Vagina (tissue), 2 donors: Measurements from ENCODE around the gene ADAM15. TPM values are rescaled to one million over a fixed set of nuclear protein-coding genes. Genes with fewer than 3 reads are reported as not detected.

Source experiments
- DNase-seq, 2 donors: peaks; one replicate each; pipeline ENCODE4 v3.0.0-alpha.2; 2017; ENCODE audit errors: extremely low spot score in 2 of 2
- H3K27ac ChIP-seq: fragments of 200-600 bp; sonication (generic); one replicate; pipeline ENCODE4 v1.5.1; 2019
- H3K27me3 ChIP-seq: fragments of 200-600 bp; sonication (generic); one replicate; pipeline ENCODE4 v1.5.1; 2019
- H3K36me3 ChIP-seq, 2 donors: fragments of 200-600 bp; sonication (generic); one replicate each; pipeline ENCODE4 v1.5.1; 2017 to 2019
- H3K4me1 ChIP-seq: fragments of 200-600 bp; sonication (generic); one replicate; pipeline ENCODE4 v1.5.1; 2019
- H3K4me3 ChIP-seq, 2 donors: fragments of 200-600 bp; sonication (generic); 1 replicate in 1 of 2; 2 replicates in 1 of 2; pipeline ENCODE4 v1.5.1; 2016 to 2019
- H3K9me3 ChIP-seq: fragments of 200-600 bp; sonication (generic); one replicate; pipeline ENCODE4 v1.5.1; 2019
- CTCF ChIP-seq, 3 experiments: fragments of 450-650 bp in 2 of 3; fragments of 200-600 bp in 1 of 3; sonication (generic) in 1 of 3; IDR thresholded peaks; one replicate each; pipeline ENCODE4 v1.5.1; 2017 to 2019; ENCODE audit warnings: antibody characterized with exemption in 3 of 3, mild to moderate bottlenecking in 2 of 3, moderate library complexity in 2 of 3
- POLR2A ChIP-seq, 2 donors: fragments of 450-650 bp; IDR thresholded peaks; one replicate each; pipeline ENCODE4 v1.6.1; 2017; ENCODE audit warnings: antibody characterized with exemption in 2 of 2, mild to moderate bottlenecking in 2 of 2, moderate library complexity in 2 of 2
- POLR2AphosphoS5 ChIP-seq, 2 donors: sonication (generic); formaldehyde crosslinking; IDR thresholded peaks; one replicate each; pipeline ENCODE4 v1.9.0; 2017; ENCODE audit warnings: antibody characterized with exemption in 2 of 2, mild to moderate bottlenecking in 2 of 2, low read depth in 1 of 2; ENCODE audit not compliant: insufficient read depth in 1 of 2
- intact Hi-C: fragments of 100-400 bp; cut with DNase I; formaldehyde crosslinking; loops from one replicate; pipeline ENCODE4 v1.15.1; 2023
- total RNA-seq: library from RNA; depleted of rRNA; stranded (reverse); fragments of >200 nt; gene quantifications from one replicate; pipeline ENCODE4 v1.2.3, GENCODE V29; 2016

Gene ADAM15
- total RNA-seq, 1 donor from 2014 or later = 193 TPM

DNA sequence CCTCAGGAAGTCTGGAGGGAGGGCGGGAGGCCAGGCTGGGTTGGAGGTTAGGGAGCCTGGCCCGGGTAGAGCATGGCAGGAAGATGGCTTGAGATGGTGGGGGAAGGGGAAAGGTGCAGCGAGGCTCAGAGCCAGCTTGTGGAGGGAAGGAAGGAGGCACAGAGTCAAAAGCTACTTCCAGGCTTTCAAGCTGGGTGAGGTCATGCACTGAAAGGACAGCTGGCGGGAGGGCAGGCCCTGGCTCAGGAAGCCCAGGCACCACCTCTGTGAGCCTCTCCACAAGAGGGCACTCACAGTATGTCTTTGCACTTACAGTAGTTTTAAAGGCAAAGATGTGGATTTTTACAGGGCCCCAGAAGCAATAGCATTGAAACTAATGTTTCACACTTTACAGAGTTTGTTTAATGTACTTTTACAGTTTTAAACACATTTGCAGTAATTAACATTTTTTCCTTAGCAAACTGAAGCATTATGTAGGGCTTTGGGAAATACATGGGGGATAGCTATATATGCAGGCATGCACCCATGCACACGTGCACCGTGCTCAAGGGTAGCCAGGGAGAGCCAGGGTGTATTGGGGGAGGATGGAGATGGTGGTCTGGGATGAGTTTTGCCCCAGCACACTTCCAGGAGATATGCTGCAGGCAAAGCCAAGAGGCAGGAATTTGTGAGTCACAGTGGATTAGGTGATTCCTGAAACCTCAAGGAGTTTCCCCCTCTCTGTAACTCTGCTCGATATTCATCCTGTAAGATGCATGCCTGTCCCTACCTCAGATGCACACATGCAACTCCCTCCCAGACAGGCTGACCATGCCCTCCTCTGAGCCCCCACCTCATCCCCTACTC lies 6.1 kb upstream of the ADAM15 start:
- Histone ChIP-seq H3K9me3 (no peaks in the 10 kb centered on the region), H3K4me1 (peaks cover 25% of the 10 kb centered on the region), H3K27me3 (no peaks in the 10 kb centered on the region), H3K27ac (no peak overlapping the region), H3K4me3 (no peak overlapping the region), H3K36me3 (no peaks in the 10 kb centered on the region)
- TF ChIP-seq POLR2AphosphoS5 (IDR thresholded peaks at IDR 0.05; ENCODE audit: insufficient read depth in 1 of 2, low read depth in 1 of 2) = peak in 1 of 2 donors; percentile 72
- no peak for TF ChIP-seq POLR2A (IDR thresholded peaks at IDR 0.05)
- TF ChIP-seq CTCF (IDR thresholded peaks at IDR 0.05) = peak in 2 of 3 experiments; percentile 51 to 55
- DNase-seq = no peak
- intact Hi-C loops = loop anchor here (5.0 kb wide), 1 partner anchor 42 kb away; no protein-coding TSS in a partner anchor

- Histone ChIP-seq H3K27ac (no peak overlapping the region), H3K4me1 (peaks cover 53% of the 10 kb centered on the region), H3K27me3 (no peaks in the 10 kb centered on the region), H3K4me3 (no peak overlapping the region), H3K36me3 (peaks cover 0 to 2% of the 10 kb centered on the region in 2 donors), H3K9me3 (no peaks in the 10 kb centered on the region)
- DNase-seq = no peak
- intact Hi-C loops = loop anchor here (5.0 kb wide), 1 partner anchor 39 kb away; no protein-coding TSS in a partner anchor
- TF ChIP-seq POLR2A (IDR thresholded peaks at IDR 0.05) (no peak), POLR2AphosphoS5 (IDR thresholded peaks at IDR 0.05; ENCODE audit: insufficient read depth in 1 of 2, low read depth in 1 of 2) (no peak), CTCF (IDR thresholded peaks at IDR 0.05) (no peak)
Measured at GRCh38 chr1:155048449-155049334, 2.4 kb upstream of the ADAM15 start.

DNA sequence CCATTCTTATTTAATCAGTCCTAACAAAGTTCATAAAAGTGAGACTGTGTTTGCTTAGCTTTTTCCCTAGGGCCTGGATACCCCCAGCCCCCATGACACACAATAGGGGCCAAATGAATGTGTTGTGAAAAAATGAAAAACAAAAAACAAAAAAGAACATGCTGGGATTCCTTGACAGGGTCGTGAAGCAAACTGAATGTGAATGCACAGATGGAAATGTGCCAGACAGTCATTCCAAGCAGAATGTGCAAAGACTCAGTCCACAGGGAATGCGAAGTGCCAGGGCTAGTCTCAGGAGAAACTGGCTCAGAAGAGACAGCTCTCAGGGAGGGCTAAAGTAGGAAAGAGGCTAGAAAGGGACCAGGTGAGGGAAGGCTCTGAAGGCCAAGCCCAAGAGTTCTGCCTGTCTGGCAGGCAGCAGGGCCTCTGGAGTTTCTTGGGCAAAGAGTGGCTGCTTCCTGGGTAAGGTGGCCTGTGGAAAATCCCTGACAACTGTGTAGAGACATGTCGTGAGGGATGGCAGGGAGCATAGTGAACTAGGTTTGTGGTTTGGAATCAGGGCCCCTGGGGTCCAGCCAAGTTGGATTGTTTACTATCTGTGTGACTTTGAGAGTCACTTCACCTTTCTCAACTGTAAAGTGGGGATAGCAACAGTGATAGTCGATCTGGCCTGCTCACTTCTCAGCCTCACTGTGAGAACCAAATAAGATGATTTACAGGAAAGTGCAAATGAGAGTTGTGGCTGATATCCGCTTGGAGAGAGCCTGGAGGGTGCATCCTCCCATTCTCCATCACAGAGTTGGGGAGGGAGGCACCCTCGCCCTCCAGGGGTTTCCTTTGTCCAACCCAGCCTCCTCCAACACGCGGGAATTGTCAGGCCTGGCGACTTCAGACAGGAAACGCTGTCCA lies 1.2 kb upstream of the ADAM15 start:
- Histone ChIP-seq H3K27ac (peak overlapping the region; percentile 96), H3K36me3 (peaks cover 0 to 13% of the 10 kb centered on the region in 2 donors), H3K9me3 (no peaks in the 10 kb centered on the region), H3K4me3 (peak overlapping the region; percentile 86 to 88), H3K27me3 (no peaks in the 10 kb centered on the region), H3K4me1 (peaks cover 48% of the 10 kb centered on the region)
- no peak for TF ChIP-seq POLR2AphosphoS5 (IDR thresholded peaks at IDR 0.05; ENCODE audit: insufficient read depth in 1 of 2, low read depth in 1 of 2)
- TF ChIP-seq POLR2A (IDR thresholded peaks at IDR 0.05) = no peak
- TF ChIP-seq CTCF (IDR thresholded peaks at IDR 0.05) = no peak
- intact Hi-C loops = loop anchor here (5.0 kb wide), 2 partner anchors 37 to 48 kb away; partner anchors contain the start of gene ZBTB7B
- DNase-seq = no peak

- Histone ChIP-seq H3K27ac (peak overlapping the region; percentile 96), H3K4me1 (peaks cover 42% of the 10 kb centered on the region), H3K36me3 (peaks cover 0 to 26% of the 10 kb centered on the region in 2 donors), H3K9me3 (no peaks in the 10 kb centered on the region), H3K27me3 (no peaks in the 10 kb centered on the region), H3K4me3 (peak overlapping the region; percentile 86 to 88)
- TF ChIP-seq POLR2A (IDR thresholded peaks at IDR 0.05) (peak in 1 of 2 donors; percentile 16), POLR2AphosphoS5 (IDR thresholded peaks at IDR 0.05; ENCODE audit: insufficient read depth in 1 of 2, low read depth in 1 of 2) (no peak)
- intact Hi-C loops = loop anchor here (5.0 kb wide), 1 partner anchor 49 kb away; the partner anchor contains the start of gene ZBTB7B
- DNase-seq = no peak
Measured at GRCh38 chr1:155051342-155051776, 243 bp downstream of the ADAM15 start.
